BJ (cell line): ENCODE results near the gene PPP2R5E. TPM values are rescaled to one million over a fixed set of nuclear protein-coding genes. Genes with fewer than 3 reads are reported as not detected.

Source experiments
- CTCF ChIA-PET: fragments of 350-600 bp; formaldehyde crosslinking; extraction: SDS; loops from one replicate; lab custom pipeline; 2021; ENCODE audit warnings: antibody characterized with exemption, inconsistent platforms; lab: Yijun Ruan, JAX
- POLR2A ChIA-PET: fragments of 300-600 bp; sonication (Branson Sonifier 250); formaldehyde crosslinking; extraction: SDS; loops from one replicate; lab custom pipeline; 2021; ENCODE audit warnings: antibody characterized with exemption; lab: Charles Lee
- DNase-seq: peaks from one replicate; pipeline ENCODE4 v3.0.0-alpha.2; 2011; ENCODE audit warnings: low read depth
- H3K27me3 ChIP-seq: 2 replicates; pipeline ENCODE4 v1.6.0; 2011; ENCODE audit warnings: low read length; ENCODE audit not compliant: control insufficient read depth, insufficient read depth
- H3K36me3 ChIP-seq: 2 replicates; pipeline ENCODE4 v1.5.1; 2011; ENCODE audit warnings: low read length; ENCODE audit not compliant: control insufficient read depth, insufficient read depth
- H3K4me3 ChIP-seq: 2 replicates; pipeline ENCODE4 v1.5.1; 2011; ENCODE audit warnings: low read depth, mild to moderate bottlenecking, control low read depth, low read length
- polyA plus RNA-seq: library from polyadenylated mRNA; depleted of rRNA; stranded (reverse); fragments of >200 nt; gene quantifications from 2 replicates; pipeline ENCODE4 v1.2.3, GENCODE V29; 2011
- TF ChIP-seq, protein P1 (sequence below): IDR thresholded peaks from 2 replicates; pipeline ENCODE4 v1.5.1; 2011; ENCODE audit warnings: low read depth, mild to moderate bottlenecking, control low read depth, inconsistent platforms, low read length, moderate library complexity; ENCODE audit not compliant: insufficient read depth

Gene PPP2R5E
- polyA plus RNA-seq, 1 experiment: 4.8 TPM

DNA sequence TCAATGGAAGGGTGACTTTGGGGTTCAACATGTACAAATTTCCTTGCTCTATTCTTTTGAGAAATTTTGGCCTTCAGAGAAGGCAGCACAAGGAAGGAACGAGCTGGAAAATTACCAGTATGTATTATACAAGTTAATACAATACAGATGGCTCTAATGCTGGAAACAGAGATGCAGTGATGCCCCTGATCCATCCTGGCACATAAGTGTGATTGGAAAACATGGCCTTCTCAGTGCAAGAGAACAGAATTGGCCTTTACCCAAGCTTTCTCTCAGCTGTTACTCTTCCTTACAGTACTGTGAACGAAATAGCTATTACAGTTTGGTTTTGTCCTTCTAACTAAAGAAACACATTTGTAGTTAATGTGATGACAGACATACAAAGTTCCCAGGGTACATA is 122.0 kb downstream of the PPP2R5E start:
- POLR2A ChIA-PET: interaction anchor here (0.6 kb wide), 1 partner anchor 80 kb away, joined by 8 read pairs; no protein-coding TSS in a partner anchor
- TF ChIP-seq, protein P1, sequence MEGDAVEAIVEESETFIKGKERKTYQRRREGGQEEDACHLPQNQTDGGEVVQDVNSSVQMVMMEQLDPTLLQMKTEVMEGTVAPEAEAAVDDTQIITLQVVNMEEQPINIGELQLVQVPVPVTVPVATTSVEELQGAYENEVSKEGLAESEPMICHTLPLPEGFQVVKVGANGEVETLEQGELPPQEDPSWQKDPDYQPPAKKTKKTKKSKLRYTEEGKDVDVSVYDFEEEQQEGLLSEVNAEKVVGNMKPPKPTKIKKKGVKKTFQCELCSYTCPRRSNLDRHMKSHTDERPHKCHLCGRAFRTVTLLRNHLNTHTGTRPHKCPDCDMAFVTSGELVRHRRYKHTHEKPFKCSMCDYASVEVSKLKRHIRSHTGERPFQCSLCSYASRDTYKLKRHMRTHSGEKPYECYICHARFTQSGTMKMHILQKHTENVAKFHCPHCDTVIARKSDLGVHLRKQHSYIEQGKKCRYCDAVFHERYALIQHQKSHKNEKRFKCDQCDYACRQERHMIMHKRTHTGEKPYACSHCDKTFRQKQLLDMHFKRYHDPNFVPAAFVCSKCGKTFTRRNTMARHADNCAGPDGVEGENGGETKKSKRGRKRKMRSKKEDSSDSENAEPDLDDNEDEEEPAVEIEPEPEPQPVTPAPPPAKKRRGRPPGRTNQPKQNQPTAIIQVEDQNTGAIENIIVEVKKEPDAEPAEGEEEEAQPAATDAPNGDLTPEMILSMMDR: no peak
- CTCF ChIA-PET: interaction anchor here (1.0 to 1.2 kb wide), 2 partner anchors 121 to 138 kb away, joined by 4 to 5 read pairs; partner anchors contain the start of gene PPP2R5E
- H3K36me3 ChIP-seq: 0 out of 2 replicates have a peak, but pooled peaks cover 1% of the 10 kb centered on the region
- DNase-seq: no peak
- no peaks in the 10 kb centered on the region for H3K27me3 ChIP-seq
- H3K4me3 ChIP-seq: no peak overlapping the region

DNA sequence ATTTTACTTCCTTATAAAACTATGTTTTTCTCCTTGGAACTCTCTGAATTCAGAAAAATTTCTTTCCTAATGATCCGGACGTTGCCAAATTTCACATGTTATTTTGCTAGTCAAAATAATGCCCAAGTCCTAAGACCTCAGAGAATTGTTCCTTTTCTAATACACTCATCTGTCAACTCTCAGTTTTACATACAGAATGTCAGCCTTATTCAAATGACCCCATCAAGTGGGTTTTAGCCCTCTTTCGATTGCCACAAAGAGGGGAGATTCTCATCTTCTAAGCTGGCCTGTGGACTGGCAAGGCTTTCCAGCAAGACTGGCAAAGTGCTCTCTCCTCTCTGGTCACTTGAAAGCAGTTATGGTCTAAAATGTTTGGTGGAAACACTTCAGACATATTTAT is 125.2 kb downstream of the PPP2R5E start:
- Histone ChIP-seq H3K27me3 (no peaks in the 10 kb centered on the region), H3K36me3 (0 out of 2 replicates have a peak, but pooled peaks cover 1% of the 10 kb centered on the region), H3K4me3 (no peak overlapping the region)
- ChIA-PET POLR2A (no interaction called here), CTCF (no interaction called here)
- no peak for DNase-seq
- TF ChIP-seq, protein P1: no peak

DNA sequence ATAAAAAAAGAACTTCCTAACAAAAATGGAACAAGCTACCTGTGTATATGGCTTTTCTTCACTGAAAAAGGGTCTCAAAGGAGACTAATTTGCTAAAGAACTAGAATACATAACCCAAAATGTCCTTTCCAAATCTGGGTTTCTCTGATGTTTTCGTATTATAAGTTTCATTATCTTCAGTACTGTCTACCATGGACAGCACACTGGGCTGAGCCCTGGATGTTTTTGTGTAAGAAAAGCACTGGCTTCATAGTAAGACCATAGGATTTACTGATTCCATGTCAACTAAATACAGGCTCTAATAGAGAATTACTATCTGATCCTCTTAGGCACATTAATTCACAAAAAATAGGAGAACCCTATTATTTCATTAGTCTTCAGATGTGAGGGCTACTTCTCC is 130.2 kb downstream of the PPP2R5E start:
- H3K27me3 ChIP-seq: no peaks in the 10 kb centered on the region
- ChIA-PET CTCF (no interaction called here), POLR2A (no interaction called here)
- no peak overlapping the region for H3K4me3 ChIP-seq
- no peak for DNase-seq
- H3K36me3 ChIP-seq: no peaks in the 10 kb centered on the region
- TF ChIP-seq, protein P1: no peak

DNA sequence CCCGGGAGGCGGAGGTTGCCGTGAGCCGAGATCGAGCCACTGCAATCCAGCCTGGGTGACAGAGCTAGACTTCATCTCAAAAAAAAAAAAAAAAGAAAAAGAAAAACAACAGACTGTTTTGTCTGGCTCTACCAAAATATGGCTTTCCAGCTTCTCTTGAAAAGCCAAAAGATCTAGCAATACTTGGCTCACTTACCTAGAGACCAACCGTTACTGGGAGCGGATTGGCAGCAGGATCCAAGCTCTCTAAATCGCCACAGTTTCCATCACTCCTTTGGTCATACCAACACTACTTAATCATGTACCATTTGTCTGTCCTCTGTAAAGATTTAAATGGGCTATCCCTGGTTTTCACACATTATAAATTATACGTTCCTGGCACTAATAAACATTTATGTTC is 136.8 kb downstream of the PPP2R5E start:
- CTCF ChIA-PET: interaction anchor here (0.9 kb wide), 1 partner anchor 17 kb away, joined by 3 read pairs; no protein-coding TSS in a partner anchor
- no peak for DNase-seq
- no peak overlapping the region for H3K4me3 ChIP-seq

DNA sequence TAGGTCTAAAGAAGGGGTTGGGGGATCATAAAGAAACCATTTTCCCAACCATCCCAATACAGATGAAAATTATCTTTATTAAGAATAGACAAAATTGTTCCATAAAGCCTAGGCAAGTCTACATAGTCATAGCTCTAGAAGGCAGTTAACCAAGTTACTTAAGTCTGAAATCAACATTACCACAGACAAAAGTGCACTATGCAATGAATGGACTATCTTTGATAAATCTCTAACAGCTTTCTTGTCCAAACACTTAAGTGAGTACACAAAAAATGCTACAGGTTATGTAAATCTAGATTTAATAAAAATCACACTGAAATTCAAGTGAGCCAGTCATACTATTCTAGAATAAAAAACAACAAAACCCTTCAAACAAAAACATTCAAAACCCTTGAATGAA is 137.5 kb downstream of the PPP2R5E start:
- ChIA-PET CTCF (interaction anchor here (0.9 kb wide), 1 partner anchor 17 kb away, joined by 3 read pairs; no protein-coding TSS in a partner anchor), POLR2A (no interaction called here)
- no peak overlapping the region for H3K4me3 ChIP-seq
- H3K27me3 ChIP-seq: no peaks in the 10 kb centered on the region
- no peaks in the 10 kb centered on the region for H3K36me3 ChIP-seq
- no peak for DNase-seq
- TF ChIP-seq, protein P1: no peak

More for the DNA sequence above, 136.8 kb downstream of the PPP2R5E start:
- Histone ChIP-seq H3K36me3 (no peaks in the 10 kb centered on the region), H3K27me3 (no peaks in the 10 kb centered on the region)
- POLR2A ChIA-PET: no interaction called here
- TF ChIP-seq, protein P1: no peak
